Stimulated activated CD8-positive, alpha-beta memory T cell treated with anti-CD3 and anti-CD28 coated beads, Interleukin-12 subunit alpha, Interleukin-12 subunit beta, amount 100 ng/mL, for 24 hours (primary cell): ENCODE measurements around the gene PARD6A.
"Not testable (repeated sequence)": the region's sequence is repeated elsewhere in the genome, so short reads cannot be mapped to it uniquely, and the experiment has no call there.

ENCODE experiments used
- DNase-seq: peaks from one replicate; pipeline ENCODE4 v3.0.0-alpha.2; 2020; ENCODE audit errors: extremely low read depth

Gene PARD6A

GRCh38 chr16:67685388-67686112 lies 24.8 kb downstream of the PARD6A start:
- DNase-seq, result no peak

GRCh38 chr16:67693517-67694285 lies 32.9 kb downstream of the PARD6A start:
- DNase-seq, result not testable (repeated sequence)

- DNase-seq, result no peak
Observed at GRCh38 chr16:67694611-67695010, 33.9 kb downstream of the PARD6A start.

- no peak for DNase-seq
Observed at GRCh38 chr16:67697422-67698185, 36.8 kb downstream of the PARD6A start.

GRCh38 chr16:67699265-67699664 lies 38.5 kb downstream of the PARD6A start:
- DNase-seq, result no peak

- DNase-seq, result no peak
Observed at GRCh38 chr16:67701420-67701819, 40.7 kb downstream of the PARD6A start.

GRCh38 chr16:67702130-67702529 lies 41.4 kb downstream of the PARD6A start:
- no peak for DNase-seq

- no peak for DNase-seq
Observed at GRCh38 chr16:67703626-67704025, 42.9 kb downstream of the PARD6A start.

- DNase-seq, result no peak
Observed at GRCh38 chr16:67704110-67704509, 43.4 kb downstream of the PARD6A start.

- no peak for DNase-seq
Observed at GRCh38 chr16:67707210-67707609, 46.5 kb downstream of the PARD6A start.

- DNase-seq, result no peak
Observed at GRCh38 chr16:67707790-67708189, 47.0 kb downstream of the PARD6A start.

GRCh38 chr16:67708368-67708771 lies 47.6 kb downstream of the PARD6A start:
- no peak for DNase-seq

- no peak for DNase-seq
Observed at GRCh38 chr16:67709050-67709449, 48.3 kb downstream of the PARD6A start.

GRCh38 chr16:67710607-67711006 lies 49.8 kb downstream of the PARD6A start:
- no peak for DNase-seq
